B cell (primary cell): ENCODE data around the gene EXOC6.

ENCODE experiments used
- CTCF ChIP-seq: fragments of 200-600 bp; IDR thresholded peaks from one replicate; pipeline ENCODE4 v1.8.0; 2022; ENCODE audit warnings: antibody characterized with exemption, mild to moderate bottlenecking
- EZH2 ChIP-seq: IDR thresholded peaks from 2 replicates; pipeline ENCODE4 v1.6.1; 2012; ENCODE audit warnings: borderline replicate concordance, low read depth, mild to moderate bottlenecking, moderate library complexity, low read length; ENCODE audit not compliant: insufficient read depth, poor library complexity, severe bottlenecking

- no peak for TF ChIP-seq CTCF
- no peak for TF ChIP-seq EZH2
Measured at GRCh38 chr10:93030409-93030808, 182.1 kb downstream of the EXOC6 start.
